ENCODE measurements around the gene CENPO.
A peak's percentile ranks its signal among the peaks of the same experiment; 100 is the strongest.

The CENPO gene

GRCh38 chr2:24845691-24846090, 52.5 kb downstream of the CENPO start:
- no peak overlapping the region for H3K4me2 ChIP-seq (ENCODE audit: low read length)
- H2AFZ ChIP-seq, result no peak overlapping the region
- no peaks in the 10 kb centered on the region for H3K79me2 ChIP-seq
- no peak overlapping the region for H3K4me3 ChIP-seq (ENCODE audit: low read depth, low read length)
- H3K9me3 ChIP-seq (ENCODE audit: control insufficient read depth, low read length), result no peaks in the 10 kb centered on the region
- H3K36me3 ChIP-seq (ENCODE audit: control insufficient read depth, insufficient read depth, low read length), result no peaks in the 10 kb centered on the region
- no peaks in the 10 kb centered on the region for H3K27me3 ChIP-seq (ENCODE audit: control insufficient read depth, insufficient read depth, low read length)
- TF ChIP-seq CTCF (IDR thresholded peaks at IDR 0.05), result no peak
- no peak overlapping the region for H3K9ac ChIP-seq
- H3K4me1 ChIP-seq, result no peaks in the 10 kb centered on the region
- H3K27ac ChIP-seq, result no peak overlapping the region

- H2AFZ ChIP-seq, result no peak overlapping the region
- no peak overlapping the region for H3K9ac ChIP-seq
- peak overlapping the region; percentile 44 for H3K27ac ChIP-seq
Measured at GRCh38 chr2:24850944-24851343, 57.7 kb downstream of the CENPO start.

GRCh38 chr2:24852026-24852425, 58.8 kb downstream of the CENPO start:
- Histone ChIP-seq H3K79me2 (no peaks in the 10 kb centered on the region), H3K9me3 (ENCODE audit: control insufficient read depth, low read length) (no peaks in the 10 kb centered on the region), H3K9ac (no peak overlapping the region), H3K36me3 (ENCODE audit: control insufficient read depth, insufficient read depth, low read length) (no peaks in the 10 kb centered on the region), H3K4me2 (ENCODE audit: low read length) (no peak overlapping the region), H3K27me3 (ENCODE audit: control insufficient read depth, insufficient read depth, low read length) (no peaks in the 10 kb centered on the region), H3K4me1 (no peaks in the 10 kb centered on the region), H3K27ac (no peak overlapping the region), H2AFZ (no peak overlapping the region), H3K4me3 (ENCODE audit: low read depth, low read length) (no peak overlapping the region)
- TF ChIP-seq CTCF (IDR thresholded peaks at IDR 0.05), result no peak

More at GRCh38 chr2:24850944-24851343, 57.7 kb downstream of the CENPO start:
- Histone ChIP-seq H3K79me2 (no peaks in the 10 kb centered on the region), H3K4me1 (no peaks in the 10 kb centered on the region), H3K9me3 (ENCODE audit: control insufficient read depth, low read length) (no peaks in the 10 kb centered on the region), H3K36me3 (ENCODE audit: control insufficient read depth, insufficient read depth, low read length) (no peaks in the 10 kb centered on the region), H3K4me3 (ENCODE audit: low read depth, low read length) (no peak overlapping the region), H3K4me2 (ENCODE audit: low read length) (no peak overlapping the region), H3K27me3 (ENCODE audit: control insufficient read depth, insufficient read depth, low read length) (no peaks in the 10 kb centered on the region)
- TF ChIP-seq CTCF (IDR thresholded peaks at IDR 0.05), result no peak

- Histone ChIP-seq H3K27ac (no peak overlapping the region), H2AFZ (no peak overlapping the region), H3K79me2 (no peaks in the 10 kb centered on the region), H3K9me3 (ENCODE audit: control insufficient read depth, low read length) (no peaks in the 10 kb centered on the region), H3K4me1 (no peaks in the 10 kb centered on the region), H3K36me3 (ENCODE audit: control insufficient read depth, insufficient read depth, low read length) (no peaks in the 10 kb centered on the region), H3K4me3 (ENCODE audit: low read depth, low read length) (no peak overlapping the region), H3K4me2 (ENCODE audit: low read length) (no peak overlapping the region), H3K27me3 (ENCODE audit: control insufficient read depth, insufficient read depth, low read length) (no peaks in the 10 kb centered on the region), H3K9ac (no peak overlapping the region)
- TF ChIP-seq CTCF (IDR thresholded peaks at IDR 0.05), result no peak
Measured at GRCh38 chr2:24852431-24853020, 59.3 kb downstream of the CENPO start.

GRCh38 chr2:24853046-24853445, 59.8 kb downstream of the CENPO start:
- H3K36me3 ChIP-seq (ENCODE audit: control insufficient read depth, insufficient read depth, low read length), result no peaks in the 10 kb centered on the region
- no peaks in the 10 kb centered on the region for H3K9me3 ChIP-seq (ENCODE audit: control insufficient read depth, low read length)
- no peak overlapping the region for H3K4me2 ChIP-seq (ENCODE audit: low read length)
- H3K27me3 ChIP-seq (ENCODE audit: control insufficient read depth, insufficient read depth, low read length), result no peaks in the 10 kb centered on the region
- H3K9ac ChIP-seq, result no peak overlapping the region
- TF ChIP-seq CTCF (IDR thresholded peaks at IDR 0.05), result no peak
- no peak overlapping the region for H3K27ac ChIP-seq
- no peak overlapping the region for H3K4me3 ChIP-seq (ENCODE audit: low read depth, low read length)
- H3K79me2 ChIP-seq, result no peaks in the 10 kb centered on the region
- H3K4me1 ChIP-seq, result no peaks in the 10 kb centered on the region
- H2AFZ ChIP-seq, result no peak overlapping the region
